DOHH2 (cell line): ENCODE measurements around the gene TASP1.

Experiments
- CTCF ChIP-seq: fragments of 200-600 bp; sonication (generic); IDR thresholded peaks from one replicate; pipeline ENCODE4 v1.5.1; 2014; ENCODE audit warnings: antibody characterized with exemption, mild to moderate bottlenecking, low read depth, low read length; ENCODE audit not compliant: poor library complexity, severe bottlenecking
- EZH2phosphoT487 ChIP-seq: fragments of 200-600 bp; sonication (generic); IDR thresholded peaks from 2 replicates; pipeline ENCODE4 v1.6.1; 2017; ENCODE audit warnings: borderline replicate concordance, mild to moderate bottlenecking, antibody characterized with exemption, low read length, moderate library complexity, mixed read lengths

- TF ChIP-seq CTCF (no peak), EZH2phosphoT487 (no peak)
Measured at GRCh38 chr20:13644010-13644409, 5.3 kb upstream of the TASP1 start.
